ENCODE data around the gene RRBP1.

RRBP1 gene

GRCh38 chr20:17634661-17635331 lies 47.2 kb downstream of the RRBP1 start:
- DNase-seq = no peak

- DNase-seq = no peak
These were observed 48.1 kb downstream of the RRBP1 start for GRCh38 chr20:17633850-17634500.

- no peak for DNase-seq
These were observed 48.7 kb downstream of the RRBP1 start for GRCh38 chr20:17633221-17633849.

- no peak for DNase-seq
These were observed 50.3 kb downstream of the RRBP1 start for GRCh38 chr20:17631576-17632319.

- DNase-seq = no peak
These were observed 51.2 kb downstream of the RRBP1 start for GRCh38 chr20:17630806-17631195.

GRCh38 chr20:17630151-17630805 lies 51.8 kb downstream of the RRBP1 start:
- no peak for DNase-seq

GRCh38 chr20:17629678-17630089 lies 52.4 kb downstream of the RRBP1 start:
- no peak for DNase-seq

- DNase-seq = no peak
These were observed 53.0 kb downstream of the RRBP1 start for GRCh38 chr20:17629025-17629424.

- no peak for DNase-seq
These were observed 53.8 kb downstream of the RRBP1 start for GRCh38 chr20:17628101-17628841.

GRCh38 chr20:17627101-17627955 lies 54.7 kb downstream of the RRBP1 start:
- no peak for DNase-seq

GRCh38 chr20:17626217-17627007 lies 55.6 kb downstream of the RRBP1 start:
- DNase-seq = no peak

GRCh38 chr20:17625246-17626051 lies 56.6 kb downstream of the RRBP1 start:
- DNase-seq = no peak

GRCh38 chr20:17624551-17625245 lies 57.3 kb downstream of the RRBP1 start:
- no peak for DNase-seq

GRCh38 chr20:17624070-17624469 lies 58.0 kb downstream of the RRBP1 start:
- no peak for DNase-seq

GRCh38 chr20:17622851-17623508 lies 59.1 kb downstream of the RRBP1 start:
- DNase-seq = no peak

- DNase-seq = no peak
These were observed 59.8 kb downstream of the RRBP1 start for GRCh38 chr20:17622086-17622850.

GRCh38 chr20:17621229-17621968 lies 60.6 kb downstream of the RRBP1 start:
- DNase-seq = no peak

Data from activated CD4-positive, alpha-beta T cell treated with anti-CD3 and anti-CD28 coated beads for 4 hours (primary cell).